Measurements from ENCODE around the gene VPS35. TPM values are rescaled to one million over a fixed set of nuclear protein-coding genes. Genes with fewer than 3 reads are reported as not detected.
"Not testable (repeated sequence)": the region's sequence is repeated elsewhere in the genome, so short reads cannot be mapped to it uniquely, and the experiment has no call there.

The VPS35 gene
- total RNA-seq, 1 donor from 2014 or later, result 111 TPM

DNA sequence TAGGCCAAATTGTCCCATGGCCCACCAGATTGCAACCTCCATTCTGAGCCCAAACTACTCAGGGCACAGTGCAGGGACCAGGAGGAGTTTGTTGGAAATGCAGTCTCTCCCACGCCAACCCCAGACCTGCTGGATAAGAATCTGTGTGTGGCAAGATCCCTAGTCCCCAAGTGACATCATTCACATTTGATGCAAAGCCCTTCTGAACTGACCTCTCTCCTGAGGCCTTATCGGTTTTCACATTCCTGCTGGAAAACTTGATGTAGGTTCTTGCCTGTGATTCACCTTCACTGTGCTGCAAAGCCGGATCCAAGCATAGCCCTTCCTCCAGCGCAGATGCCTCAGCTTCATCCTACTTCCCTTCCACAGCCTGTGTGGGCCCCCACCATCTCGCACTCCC lies 61.2 kb downstream of the VPS35 start:
- H3K4me3 Mint-ChIP-seq (ENCODE audit: unreplicated experiment), result no peak overlapping the region
- peaks cover 7% of the 10 kb centered on the region for H3K4me1 Mint-ChIP-seq (ENCODE audit: low read depth, unreplicated experiment)
- H3K9me3 Mint-ChIP-seq (ENCODE audit: unreplicated experiment), result no peaks in the 10 kb centered on the region
- peaks cover 4% of the 10 kb centered on the region for H3K27me3 Mint-ChIP-seq (ENCODE audit: unreplicated experiment)
- no peak for DNase-seq
- TF ChIP-seq, protein P1, sequence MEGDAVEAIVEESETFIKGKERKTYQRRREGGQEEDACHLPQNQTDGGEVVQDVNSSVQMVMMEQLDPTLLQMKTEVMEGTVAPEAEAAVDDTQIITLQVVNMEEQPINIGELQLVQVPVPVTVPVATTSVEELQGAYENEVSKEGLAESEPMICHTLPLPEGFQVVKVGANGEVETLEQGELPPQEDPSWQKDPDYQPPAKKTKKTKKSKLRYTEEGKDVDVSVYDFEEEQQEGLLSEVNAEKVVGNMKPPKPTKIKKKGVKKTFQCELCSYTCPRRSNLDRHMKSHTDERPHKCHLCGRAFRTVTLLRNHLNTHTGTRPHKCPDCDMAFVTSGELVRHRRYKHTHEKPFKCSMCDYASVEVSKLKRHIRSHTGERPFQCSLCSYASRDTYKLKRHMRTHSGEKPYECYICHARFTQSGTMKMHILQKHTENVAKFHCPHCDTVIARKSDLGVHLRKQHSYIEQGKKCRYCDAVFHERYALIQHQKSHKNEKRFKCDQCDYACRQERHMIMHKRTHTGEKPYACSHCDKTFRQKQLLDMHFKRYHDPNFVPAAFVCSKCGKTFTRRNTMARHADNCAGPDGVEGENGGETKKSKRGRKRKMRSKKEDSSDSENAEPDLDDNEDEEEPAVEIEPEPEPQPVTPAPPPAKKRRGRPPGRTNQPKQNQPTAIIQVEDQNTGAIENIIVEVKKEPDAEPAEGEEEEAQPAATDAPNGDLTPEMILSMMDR (IDR thresholded peaks at IDR 0.05; ENCODE audit: partially characterized antibody, unreplicated experiment), result no peak
- H3K36me3 Mint-ChIP-seq (ENCODE audit: unreplicated experiment), result no peaks in the 10 kb centered on the region
- H3K27ac Mint-ChIP-seq (ENCODE audit: unreplicated experiment), result no peak overlapping the region

DNA sequence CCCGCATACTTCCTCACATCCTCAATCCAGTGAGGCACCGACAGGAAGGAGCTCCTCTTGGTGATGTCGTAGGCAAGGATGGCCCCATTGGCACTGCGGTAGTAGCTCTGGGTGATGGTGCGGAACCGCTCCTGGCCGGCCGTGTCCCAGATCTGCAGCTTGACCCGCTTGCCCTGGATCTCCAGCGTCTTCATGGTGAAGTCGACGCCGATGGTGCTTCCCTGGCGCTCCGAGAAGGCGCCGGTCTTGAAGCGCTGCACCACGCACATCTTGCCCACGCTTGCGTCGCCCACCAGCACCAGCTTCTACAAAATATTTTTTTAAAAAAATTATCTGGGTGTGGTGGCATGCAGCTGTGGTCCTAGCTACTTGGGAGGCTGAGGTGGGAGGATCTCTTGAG lies 62.3 kb downstream of the VPS35 start:
- DNase-seq; H3K4me3 Mint-ChIP-seq (ENCODE audit: unreplicated experiment); H3K27me3 Mint-ChIP-seq (ENCODE audit: unreplicated experiment); H3K9me3 Mint-ChIP-seq (ENCODE audit: unreplicated experiment); H3K36me3 Mint-ChIP-seq (ENCODE audit: unreplicated experiment); H3K27ac Mint-ChIP-seq (ENCODE audit: unreplicated experiment); H3K4me1 Mint-ChIP-seq (ENCODE audit: low read depth, unreplicated experiment): not testable (repeated sequence)

DNA sequence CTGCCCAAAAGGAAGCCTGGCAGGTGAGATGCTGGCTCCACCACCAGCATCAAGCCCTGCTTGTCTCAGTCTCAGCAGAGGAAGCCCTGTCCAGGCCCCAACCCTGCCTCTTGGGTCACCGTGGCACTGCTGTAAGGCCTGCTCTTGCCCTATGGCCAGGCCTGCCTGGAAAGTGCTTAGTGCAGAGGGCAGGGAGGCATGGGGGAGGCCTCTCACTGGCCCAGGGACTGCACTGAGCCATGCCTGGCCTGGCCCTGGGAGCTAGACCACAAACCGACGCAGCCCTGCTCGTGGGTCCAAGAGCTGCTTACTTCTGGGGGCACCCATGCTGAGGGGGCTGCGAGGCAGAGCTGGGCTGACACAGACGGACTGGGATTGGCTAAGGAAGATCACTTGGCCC lies 64.1 kb downstream of the VPS35 start:
- not testable (repeated sequence) for H3K9me3 Mint-ChIP-seq (ENCODE audit: unreplicated experiment); H3K27ac Mint-ChIP-seq (ENCODE audit: unreplicated experiment)

DNA sequence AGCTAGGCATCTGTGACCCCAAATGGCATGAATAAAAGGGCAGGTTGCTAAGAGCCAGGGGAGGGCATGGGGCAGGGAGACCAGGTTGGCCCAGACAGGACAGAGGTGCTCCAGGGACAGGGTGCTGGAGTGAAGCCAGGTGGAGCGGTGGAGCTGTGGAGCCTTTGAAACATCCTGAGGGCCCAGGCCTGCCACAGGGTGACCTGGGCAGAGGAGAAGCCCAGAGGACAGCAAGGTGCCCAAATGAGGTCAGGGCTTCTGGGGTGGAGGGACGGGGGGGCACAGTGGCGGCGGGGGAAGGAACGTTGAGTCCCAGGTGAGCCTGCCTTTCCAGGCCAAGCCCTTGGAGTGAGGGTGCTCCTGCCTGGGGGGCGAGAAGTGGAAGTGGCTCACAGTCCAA lies 65.3 kb downstream of the VPS35 start:
- not testable (repeated sequence) for H3K4me3 Mint-ChIP-seq (ENCODE audit: unreplicated experiment); H3K36me3 Mint-ChIP-seq (ENCODE audit: unreplicated experiment)

More for the DNA sequence above, 64.1 kb downstream of the VPS35 start:
- not testable (repeated sequence) for H3K4me3 Mint-ChIP-seq (ENCODE audit: unreplicated experiment); H3K27me3 Mint-ChIP-seq (ENCODE audit: unreplicated experiment); H3K36me3 Mint-ChIP-seq (ENCODE audit: unreplicated experiment); DNase-seq; H3K4me1 Mint-ChIP-seq (ENCODE audit: low read depth, unreplicated experiment)

DNA sequence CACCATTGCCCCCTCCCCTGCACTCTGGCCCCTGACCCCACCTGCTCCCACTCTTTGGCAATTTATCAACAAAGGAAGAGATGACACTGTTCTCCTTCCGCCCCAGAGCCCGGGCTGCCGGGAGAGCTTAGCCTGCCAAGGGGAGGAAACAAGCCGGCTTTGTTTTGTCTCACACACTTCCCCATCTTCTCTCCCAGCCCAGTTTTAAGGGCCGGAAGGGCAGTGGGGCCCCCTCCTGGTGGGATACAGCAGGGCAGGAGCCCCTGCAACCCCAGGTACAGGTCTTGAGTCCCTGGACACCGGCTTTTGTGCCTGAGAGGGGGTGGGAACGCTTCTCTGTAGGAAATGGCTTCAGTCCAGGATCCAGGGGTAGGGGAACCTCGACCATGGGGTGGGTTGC lies 65.7 kb downstream of the VPS35 start:
- DNase-seq; H3K27me3 Mint-ChIP-seq (ENCODE audit: unreplicated experiment); H3K27ac Mint-ChIP-seq (ENCODE audit: unreplicated experiment); H3K4me1 Mint-ChIP-seq (ENCODE audit: low read depth, unreplicated experiment); H3K4me3 Mint-ChIP-seq (ENCODE audit: unreplicated experiment); H3K9me3 Mint-ChIP-seq (ENCODE audit: unreplicated experiment); H3K36me3 Mint-ChIP-seq (ENCODE audit: unreplicated experiment): not testable (repeated sequence)

More for the DNA sequence above, 65.3 kb downstream of the VPS35 start:
- DNase-seq; H3K4me1 Mint-ChIP-seq (ENCODE audit: low read depth, unreplicated experiment); H3K9me3 Mint-ChIP-seq (ENCODE audit: unreplicated experiment); H3K27ac Mint-ChIP-seq (ENCODE audit: unreplicated experiment); H3K27me3 Mint-ChIP-seq (ENCODE audit: unreplicated experiment): not testable (repeated sequence)

DNA sequence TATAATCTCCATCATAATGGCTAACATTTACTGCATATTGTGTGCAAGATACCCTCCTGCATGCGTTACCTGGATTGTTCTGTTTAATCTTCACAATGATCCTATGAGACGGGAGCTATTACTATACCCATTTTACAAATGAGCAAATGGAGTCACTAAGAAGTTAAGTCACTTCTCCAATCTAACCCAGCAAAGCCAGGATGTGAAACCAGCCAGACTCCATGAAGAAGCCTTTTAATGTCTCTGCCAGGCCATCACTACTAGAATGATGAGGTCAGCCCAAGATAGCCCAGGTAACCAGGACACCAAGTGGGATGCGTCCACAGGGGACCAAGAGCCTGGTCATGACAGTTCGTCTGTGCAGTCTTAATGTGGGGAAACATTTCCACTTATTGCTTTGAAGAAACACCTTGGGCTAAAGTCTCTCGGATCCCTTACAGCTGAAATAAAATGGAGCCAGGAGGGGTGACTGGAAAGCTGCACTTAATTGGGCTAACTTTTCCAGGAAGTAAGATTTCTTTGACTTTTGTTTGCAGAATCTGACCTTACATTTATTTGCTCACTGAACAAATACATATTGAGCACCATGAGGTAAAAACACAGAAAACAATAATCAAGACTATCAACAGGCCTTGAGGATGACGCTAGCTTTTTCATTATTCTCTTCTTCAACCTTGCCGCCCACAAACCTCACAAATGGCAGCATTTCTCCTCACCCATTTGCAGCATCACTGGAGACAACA lies 66.9 kb downstream of the VPS35 start:
- Mint-ChIP-seq H3K27ac (ENCODE audit: unreplicated experiment) (peak overlapping the region; percentile 22), H3K36me3 (ENCODE audit: unreplicated experiment) (no peaks in the 10 kb centered on the region), H3K4me3 (ENCODE audit: unreplicated experiment) (peak overlapping the region; percentile 89), H3K4me1 (ENCODE audit: low read depth, unreplicated experiment) (no peaks in the 10 kb centered on the region), H3K27me3 (ENCODE audit: unreplicated experiment) (no peaks in the 10 kb centered on the region), H3K9me3 (ENCODE audit: unreplicated experiment) (peaks cover 6% of the 10 kb centered on the region)
- no peak for DNase-seq
- TF ChIP-seq, protein P1 (IDR thresholded peaks at IDR 0.05; ENCODE audit: partially characterized antibody, unreplicated experiment), result no peak
